ENCODE data around the gene GEMIN2.
"Not testable (repeated sequence)": the region's sequence is repeated elsewhere in the genome, so short reads cannot be mapped to it uniquely, and the experiment has no call there.

Gene GEMIN2, protein sequence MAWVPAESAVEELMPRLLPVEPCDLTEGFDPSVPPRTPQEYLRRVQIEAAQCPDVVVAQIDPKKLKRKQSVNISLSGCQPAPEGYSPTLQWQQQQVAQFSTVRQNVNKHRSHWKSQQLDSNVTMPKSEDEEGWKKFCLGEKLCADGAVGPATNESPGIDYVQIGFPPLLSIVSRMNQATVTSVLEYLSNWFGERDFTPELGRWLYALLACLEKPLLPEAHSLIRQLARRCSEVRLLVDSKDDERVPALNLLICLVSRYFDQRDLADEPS

DNA sequence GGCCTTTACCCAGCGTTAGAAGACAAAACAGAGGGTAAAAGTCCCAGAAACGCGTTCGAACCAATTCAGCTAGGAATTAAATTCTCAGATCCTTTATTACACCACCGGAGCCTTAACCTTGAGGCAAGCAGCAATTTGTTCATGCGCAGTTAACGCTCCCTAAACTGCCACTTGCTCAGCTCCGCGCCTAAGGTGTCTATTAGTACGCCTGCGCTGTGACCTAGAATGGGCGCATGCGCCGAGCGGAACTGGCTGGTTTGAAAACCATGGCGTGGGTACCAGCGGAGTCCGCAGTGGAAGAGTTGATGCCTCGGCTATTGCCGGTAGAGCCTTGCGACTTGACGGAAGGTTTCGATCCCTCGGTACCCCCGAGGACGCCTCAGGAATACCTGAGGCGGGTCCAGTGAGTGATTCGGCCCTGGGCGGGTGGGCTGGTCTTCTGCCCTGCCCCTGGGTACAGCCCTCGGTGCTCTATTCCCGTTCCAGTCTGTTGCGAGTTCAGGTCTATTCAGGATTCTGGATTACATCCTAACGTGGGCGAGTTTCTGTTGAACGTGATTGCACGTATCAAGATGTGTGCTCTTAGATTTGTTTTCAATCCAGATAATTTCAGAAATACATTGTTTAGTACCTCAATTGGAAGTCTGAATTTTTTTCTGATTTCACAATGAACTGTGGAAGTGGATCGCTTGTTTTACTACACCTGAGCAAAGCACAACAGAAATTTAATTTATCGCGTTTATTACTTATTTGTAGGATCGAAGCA, at the start of gene GEMIN2:
Gene GEMIN2, plus strand, starts transcription at position 251 of the 766 bp plus-strand sequence. Its CDS starts 16 bp downstream, at position 267.
- DNase-seq = peak; percentile 91

DNA sequence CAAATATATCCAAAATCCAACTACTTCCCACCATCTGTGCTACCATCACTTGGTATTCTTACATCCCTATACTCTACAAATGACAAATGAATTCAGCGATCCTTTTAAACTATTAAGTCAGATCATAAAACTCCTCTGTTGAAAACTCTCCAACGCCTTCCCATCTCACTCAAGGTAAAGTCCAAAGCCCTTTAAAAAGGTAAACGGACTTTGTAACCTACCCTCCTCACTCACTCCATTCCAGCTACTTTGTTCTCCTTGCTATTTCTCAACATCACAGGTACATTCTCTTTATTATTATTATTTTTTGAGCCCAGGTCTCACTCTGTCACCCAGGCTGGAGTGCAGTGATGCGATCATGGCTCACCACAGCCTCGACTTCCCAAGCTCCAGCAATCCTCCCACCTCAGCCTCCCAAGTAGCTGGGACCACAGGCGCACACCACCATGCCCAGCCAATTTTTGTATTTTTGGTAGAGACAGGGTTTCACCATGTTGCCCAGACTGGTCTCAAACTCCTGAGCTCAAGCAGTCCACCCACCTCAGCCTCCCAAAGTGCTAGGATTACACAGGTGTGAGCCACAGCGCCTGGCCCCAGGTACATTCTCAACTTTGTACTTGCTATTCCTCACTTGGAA, 44.8 kb upstream of the GEMIN2 start:
- not testable (repeated sequence) for DNase-seq

DNA sequence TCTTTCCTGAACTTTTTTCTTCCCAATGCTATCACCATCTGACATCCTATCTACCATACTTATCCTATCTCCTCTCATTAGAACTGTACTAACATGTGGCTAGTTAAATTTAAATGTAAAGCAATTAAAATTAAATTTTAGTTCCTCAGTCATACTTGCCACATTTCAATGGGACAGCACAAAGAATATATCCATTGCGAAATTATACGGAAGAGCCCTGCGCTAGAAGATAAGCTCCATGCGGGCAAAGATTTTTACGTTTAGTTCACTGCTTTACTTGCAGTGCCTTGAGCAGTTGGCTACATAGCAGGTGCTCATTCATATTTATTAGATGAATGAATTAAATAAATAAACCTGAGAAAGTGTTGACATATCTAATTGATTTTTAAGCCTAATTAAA, 44.2 kb upstream of the GEMIN2 start:
- no peak for DNase-seq

DNA sequence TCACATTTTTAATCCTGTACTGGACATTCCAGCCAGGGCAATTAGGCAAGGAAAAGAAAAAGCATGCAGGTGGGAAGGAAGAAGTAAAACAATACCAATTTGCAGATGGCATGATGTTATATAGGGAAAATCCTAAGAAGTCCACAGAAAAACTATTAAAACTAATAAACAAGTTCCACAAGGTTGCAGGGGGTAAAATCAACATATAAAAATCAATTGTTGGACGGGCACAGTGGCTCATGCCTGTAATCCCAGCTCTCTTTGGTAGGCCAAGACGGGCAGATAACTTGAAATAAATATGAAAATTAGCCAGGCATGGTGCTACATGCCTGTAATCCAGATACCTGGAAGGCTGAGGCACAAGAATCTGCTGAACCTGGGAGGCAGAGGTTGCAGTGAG, 43.0 kb upstream of the GEMIN2 start:
- no peak for DNase-seq

DNA sequence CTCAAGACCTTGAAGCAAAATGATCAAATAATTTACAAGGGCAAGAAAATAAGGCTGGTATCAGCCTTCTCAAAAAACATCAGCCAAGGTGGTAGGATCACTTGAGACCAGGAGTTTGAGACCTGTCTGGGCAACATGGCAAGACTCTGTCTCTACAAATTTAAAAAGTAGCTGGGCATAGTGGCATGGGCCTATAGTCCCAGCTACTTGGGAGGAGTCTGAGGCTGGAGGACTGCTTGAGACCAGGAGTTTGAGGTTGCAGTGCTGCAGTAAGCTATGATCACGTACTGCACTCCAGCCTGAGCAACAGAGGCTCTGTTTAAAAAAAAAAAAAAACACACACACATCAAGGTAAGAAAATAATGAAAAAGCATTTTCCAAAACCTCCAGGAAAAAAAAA, 33.2 kb upstream of the GEMIN2 start:
- DNase-seq = no peak

DNA sequence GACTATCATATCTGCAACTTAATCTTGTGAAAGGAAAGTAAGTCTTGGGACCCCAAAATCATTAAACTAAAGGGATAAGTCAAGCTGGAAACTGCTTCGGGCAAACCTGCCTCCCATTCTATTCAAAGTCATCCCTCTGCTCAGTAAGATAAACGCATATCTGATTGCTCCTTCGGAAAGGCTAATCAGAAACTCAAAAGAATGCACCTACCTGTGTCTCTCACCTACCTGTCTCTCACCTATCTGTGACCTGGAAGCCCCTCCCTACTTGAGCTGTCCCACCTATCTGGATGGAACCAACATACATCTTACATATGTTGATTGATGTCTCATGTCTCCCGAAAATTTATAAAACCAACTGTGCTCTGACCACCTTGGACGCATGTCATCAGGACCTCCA, 31.0 kb upstream of the GEMIN2 start:
- DNase-seq = no peak

DNA sequence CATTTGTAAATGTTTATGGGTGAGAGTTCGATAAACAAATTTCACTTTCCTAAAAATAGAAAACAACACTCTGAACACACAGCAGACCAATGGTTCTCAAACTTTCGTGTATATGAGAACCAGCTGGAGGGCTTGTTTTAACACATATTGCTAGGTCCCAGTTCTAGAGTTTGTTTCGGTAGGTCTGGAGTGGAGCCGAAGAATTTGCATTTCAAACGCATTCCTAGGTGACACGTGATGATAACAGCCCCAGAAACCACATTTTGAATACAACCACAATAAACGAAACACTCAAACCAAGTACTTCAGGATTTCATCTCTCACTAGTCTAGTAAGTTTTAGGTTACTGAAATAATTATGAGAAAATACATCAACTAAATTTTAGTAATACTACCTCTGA, 28.2 kb upstream of the GEMIN2 start:
- no peak for DNase-seq

DNA sequence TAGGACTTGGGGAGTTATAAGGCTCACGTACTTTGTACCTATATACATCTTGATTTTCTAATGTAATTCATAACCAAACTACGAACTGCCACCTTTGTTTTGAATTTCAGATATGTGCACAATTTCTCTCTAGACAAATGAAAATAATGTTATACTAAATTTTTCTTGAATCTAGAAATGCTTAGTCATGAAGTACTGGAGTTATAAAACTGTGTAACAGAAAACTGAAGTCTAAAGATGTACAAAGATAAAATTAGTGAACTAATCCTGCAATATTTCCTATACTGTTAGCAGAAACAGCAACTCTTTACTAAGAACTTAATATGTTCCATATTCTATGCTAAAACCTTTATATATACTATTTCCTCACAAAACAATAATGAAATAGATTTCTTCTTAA, 26.6 kb upstream of the GEMIN2 start:
- no peak for DNase-seq

DNA sequence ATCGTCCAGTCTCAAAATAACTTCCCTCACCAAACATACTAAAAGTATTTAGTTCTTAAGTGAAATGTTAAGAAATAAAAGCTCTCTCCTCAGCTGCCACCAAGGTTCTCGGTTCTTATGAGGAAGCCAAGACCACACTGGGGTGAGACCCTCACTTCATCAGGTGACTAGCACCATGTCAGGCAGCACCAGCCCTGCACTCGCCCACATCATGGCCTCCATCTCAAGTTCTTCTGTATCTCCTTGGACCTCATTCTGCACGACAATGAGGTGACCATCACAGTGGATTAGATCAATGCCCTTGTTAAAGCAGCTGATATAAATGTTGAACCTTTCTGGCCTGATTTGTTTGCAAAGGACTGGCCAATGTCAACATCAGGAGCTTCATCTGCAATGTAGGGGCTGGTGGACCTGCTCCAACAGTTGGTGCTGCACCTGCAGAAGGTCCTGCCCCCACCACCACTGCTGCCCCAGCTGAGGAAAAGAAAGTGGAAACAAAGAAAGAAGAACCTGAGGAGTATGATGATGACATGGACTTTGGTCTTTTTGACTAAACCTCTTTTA, 23.5 kb upstream of the GEMIN2 start:
- no peak for DNase-seq

DNA sequence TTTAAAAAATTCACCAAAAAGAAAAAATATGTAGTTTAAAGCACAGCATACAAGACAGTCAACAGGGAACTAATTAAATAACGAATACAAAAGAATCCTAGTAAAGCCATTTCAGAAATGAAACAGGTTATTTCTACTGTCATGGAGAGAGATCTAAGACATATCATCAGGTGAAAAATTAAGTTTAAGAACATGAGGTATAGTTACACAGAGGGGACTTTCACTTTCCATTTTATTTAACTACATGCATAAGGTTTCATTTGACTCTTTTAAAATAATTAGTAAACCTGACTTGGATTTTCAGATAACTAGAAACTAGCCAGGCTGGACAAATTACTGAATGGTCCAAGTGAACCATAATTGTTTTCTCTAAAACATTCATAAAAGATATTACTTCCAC, 22.4 kb upstream of the GEMIN2 start:
- DNase-seq = no peak

DNA sequence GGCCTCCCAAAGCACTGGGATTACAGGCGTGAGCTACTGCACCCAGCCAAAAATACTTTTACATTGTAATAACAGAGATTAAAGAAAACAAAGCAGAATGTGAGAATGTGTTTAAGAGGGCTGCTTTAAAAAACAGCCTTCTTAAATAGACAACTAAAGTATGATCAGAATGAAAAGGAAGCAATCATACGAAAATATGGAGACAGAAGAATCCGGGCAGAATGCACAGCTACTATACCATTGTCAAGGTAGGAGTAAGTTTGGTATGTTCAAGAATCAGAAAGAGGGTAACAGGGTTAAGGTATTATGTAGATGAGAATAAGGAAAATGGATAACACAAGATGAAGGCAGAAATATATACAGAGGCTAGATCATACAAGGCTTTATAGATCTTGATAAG, 19.6 kb upstream of the GEMIN2 start:
- DNase-seq = no peak

DNA sequence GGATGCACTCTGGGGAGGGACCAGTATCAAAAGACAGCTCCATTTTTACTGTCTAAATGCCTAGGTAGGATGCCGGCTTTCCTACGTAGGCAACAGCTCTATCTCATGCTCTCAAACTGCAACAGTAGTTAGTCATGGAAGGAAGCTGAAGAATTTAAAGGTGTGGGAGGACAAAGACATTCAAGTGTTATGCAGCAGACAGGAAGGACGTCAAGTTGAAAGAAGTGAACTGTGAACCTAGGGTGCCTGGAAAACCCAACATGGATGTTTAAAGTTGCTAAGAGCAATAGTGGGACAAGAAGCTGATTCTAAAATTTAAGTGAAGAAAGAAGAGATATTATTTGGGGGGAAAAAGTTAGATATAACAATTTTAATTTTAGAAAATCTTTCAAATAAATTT, 17.0 kb upstream of the GEMIN2 start:
- peak; percentile 88 for DNase-seq

DNA sequence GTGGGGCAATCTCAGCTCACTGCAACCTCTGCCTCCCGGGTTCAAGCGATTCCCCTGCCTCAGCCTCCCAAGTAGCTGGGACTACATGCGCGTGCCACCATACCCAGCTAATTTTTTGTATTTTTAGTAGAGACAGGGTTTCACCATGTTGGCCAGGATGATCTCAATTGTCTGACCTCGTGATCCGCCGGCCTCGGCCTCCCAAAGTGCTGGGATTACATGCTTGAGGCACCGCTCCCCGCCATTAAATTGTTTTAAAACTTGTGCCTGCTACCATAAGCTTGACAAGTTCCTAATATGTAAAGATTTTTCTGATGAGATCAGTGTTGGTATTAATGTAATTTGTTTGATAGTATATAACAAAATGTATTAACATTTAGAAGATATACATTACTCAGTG, 14.9 kb upstream of the GEMIN2 start:
- not testable (repeated sequence) for DNase-seq

DNA sequence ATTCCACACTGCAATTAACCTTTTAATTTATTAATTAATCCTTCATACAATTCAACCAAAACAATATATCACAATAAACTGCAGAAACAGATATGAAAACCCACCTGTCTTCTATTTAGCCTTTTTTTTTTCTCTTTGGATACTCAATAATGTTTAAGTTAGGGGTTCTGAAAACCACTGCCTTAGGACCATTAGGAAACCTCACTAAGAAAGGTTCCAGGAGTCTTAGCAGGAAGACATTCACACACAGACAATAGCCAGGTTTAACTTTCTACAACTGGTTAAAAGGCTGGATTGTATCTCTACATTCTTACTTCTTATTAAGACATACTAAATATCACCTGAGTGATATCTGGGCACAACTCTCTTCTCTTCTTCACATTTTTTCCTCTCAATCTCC, 14.4 kb upstream of the GEMIN2 start:
- no peak for DNase-seq

DNA sequence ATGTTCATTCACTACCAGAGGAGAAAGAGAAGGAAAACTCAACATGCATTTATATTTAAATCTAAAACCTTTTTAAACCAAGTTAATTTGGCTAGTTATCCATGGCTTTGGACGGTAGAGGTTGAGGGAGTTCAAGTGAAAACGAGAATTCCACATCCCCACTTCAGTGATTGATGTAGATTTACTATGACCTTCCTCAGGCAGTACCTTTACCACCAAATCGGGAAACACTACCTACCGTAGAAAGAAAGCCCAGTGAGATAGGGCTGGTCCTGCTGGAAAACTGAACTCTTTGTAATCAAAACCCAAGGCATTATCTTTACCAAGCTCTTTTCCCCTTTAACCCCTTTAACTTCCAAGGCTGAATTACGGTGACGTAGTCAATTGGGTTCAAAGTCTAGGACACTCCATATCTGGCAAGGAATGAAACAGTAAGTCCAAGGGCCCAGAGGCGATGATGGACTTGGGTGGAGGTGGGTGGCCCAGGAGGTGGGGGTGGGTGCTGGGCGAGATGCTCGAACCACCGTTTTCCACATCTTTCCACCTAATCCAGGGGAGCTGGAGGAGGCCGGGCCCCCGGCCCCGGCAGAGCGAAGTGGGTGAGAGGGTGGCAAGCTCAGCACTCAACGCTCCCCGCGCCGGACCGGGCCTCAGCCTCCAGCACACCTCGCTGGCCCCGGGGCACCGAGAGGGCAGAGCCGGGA, 11.7 kb upstream of the GEMIN2 start:
- no peak for DNase-seq

DNA sequence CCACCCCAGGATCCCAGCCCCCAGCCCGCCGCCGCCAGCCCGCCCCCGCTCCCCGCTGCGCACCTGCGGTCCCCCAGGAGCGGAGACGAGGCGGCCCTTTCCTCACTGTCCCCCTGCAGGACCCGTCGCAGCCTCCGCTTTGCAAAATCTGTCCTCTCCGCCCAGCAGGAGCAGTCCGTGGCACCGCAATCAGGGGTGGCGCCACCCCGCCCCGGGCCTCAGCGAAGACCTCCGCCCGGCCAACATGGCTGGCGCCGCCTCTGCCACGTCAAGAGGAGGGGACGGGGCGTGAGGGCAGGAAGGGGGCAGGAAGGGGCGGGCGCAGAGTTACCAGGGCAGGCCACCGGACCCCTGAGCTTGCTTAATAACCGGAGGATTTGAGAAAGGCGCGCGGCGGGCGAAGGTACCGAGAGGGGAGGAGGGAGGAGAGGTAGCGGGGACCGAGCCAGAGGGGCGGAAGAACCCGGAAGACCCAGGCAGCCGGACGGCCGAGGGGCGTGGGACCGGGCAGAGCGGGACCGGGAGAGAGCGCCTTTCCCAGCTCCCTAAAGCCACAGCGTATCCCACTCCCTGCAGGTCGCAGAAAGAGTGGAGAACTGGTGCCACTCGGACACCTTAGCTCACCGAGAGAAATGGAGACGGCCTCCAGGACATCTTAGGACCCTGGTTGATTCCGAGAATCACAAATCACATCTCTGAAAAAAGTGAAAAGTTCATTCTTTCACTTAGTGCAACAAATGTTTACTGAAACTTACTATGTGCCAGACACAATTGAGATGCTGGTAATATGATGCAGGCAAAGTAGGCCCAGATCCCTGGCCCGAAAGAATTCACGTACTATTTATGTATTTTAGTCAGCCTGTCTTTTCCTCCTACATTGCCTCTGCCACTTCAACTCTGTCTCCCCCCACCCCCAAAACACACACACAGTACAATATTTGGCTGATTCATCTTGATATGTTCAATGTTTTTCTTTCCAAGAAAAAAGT, 10.9 kb upstream of the GEMIN2 start, which contains the start of gene SEC23A:
Gene SEC23A, minus strand, starts transcription at position 267 of the 989 bp plus-strand sequence. CDS start 7,117 bp downstream, outside the sequence.
- DNase-seq = peak; percentile 79

DNA sequence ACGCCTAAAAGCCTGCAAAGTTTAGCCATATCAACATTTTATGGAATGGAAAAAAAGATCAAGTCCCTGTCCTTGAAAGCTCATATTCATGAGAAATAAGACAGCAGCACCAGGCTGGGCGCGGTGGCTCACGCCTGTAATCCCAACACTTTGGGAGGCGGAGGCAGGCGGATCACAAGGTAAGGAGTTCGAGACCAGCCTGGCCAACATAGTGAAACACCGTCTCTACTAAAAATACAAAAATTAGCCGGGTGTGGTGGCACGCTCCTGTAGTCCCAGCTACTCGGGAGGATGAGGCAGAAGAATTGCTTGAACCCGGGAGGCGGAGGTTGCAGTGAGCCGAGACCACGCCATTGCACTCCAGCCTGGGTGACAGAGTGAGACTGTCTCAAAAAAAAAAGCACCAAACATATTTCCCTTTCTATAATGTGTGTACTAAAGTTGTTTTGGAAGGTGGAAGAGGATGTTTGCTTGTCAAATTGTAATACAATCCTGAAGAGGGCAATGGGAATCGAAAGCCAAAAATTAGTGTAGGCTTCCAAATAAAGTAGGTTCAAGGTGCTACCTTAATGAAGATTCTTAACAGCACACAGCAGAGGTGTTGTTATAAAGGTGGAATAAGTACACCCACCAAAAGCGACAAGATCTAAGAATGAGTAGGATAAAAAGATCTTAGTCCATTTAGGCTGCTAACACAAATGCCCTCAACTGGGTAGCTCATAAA, 9.9 kb upstream of the GEMIN2 start:
- not testable (repeated sequence) for DNase-seq

DNA sequence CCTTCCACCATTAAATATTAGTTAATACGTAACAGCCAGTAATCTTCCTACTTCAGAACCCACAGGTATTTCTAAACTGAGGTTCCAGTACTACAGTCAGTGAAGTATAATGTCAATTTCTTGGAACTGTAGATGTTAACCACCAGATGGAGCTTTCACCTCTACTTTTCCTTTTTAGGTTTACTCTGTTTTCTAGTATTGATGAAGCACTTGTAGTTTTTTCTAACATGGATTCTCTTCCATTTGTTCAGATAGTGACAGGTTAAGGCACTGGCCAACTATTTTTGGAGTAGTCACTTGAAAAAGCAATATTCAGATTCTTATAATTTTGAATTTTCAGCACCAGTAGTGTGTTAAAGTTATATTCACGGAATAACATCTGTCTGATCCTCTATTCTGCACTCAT, 6.5 kb upstream of the GEMIN2 start:
- no peak for DNase-seq

DNA sequence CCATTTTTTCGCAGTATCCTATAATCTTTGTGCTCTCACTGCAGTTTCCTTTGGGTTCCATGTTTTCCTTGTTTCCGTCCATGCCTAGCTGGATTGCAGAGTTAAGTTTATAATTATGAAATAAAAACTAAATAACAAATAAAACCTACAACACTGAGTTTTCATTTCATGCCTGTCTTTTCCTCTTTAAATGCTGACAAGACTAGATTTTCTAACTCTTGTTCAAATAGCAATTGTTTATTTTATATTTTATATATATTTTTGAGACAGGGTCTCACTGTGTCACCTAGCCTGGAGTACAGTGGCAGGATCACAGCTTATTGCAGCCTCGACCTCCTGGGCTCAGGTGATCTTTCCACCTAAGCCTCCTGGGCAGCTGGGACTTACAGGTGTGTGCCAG, 5.3 kb upstream of the GEMIN2 start:
- no peak for DNase-seq

DNA sequence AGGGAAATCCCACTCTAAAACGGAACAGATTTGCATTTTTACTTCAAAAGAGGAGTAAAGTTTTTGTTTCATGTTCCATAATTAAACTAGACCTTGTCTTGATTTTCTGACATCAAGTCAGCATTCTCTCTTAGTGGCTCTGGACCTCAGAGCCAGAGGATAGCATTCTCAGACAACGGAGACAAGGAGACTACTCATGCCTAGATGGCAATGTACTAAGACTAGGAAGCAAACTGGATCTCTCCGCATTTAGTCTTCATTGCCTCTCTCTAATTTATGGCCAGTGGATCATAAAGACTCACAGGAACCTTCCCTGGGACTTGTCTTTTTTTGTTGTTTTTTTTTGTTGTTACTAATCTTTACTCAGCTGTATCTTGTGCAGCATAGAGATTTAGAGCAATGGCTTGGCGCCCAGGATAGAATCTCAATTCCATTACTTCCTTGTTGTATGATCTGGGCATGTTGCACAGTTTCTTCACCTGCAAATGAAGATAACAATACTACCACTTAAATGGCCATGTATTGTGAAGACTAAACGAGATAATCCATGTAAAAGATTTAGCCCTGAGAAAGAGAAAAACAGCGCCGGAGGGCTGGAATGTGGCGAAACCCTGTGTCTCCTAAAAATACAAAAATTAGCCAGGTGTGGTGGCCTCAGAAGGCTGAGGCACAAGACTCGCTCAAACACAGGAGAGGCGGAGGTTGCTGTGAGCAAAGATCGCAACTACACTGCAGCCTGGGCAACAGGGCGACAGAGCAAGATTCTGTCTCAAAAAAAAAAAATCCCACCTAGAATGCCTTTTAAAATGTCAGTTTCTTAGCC, 4.0 kb upstream of the GEMIN2 start:
- no peak for DNase-seq

All from NCI-H226 (cell line).